HG02759 (cell line): ENCODE results near the gene HNRNPA3.
"Not testable (repeated sequence)": the region's sequence is repeated elsewhere in the genome, so short reads cannot be mapped to it uniquely, and the experiment has no call there.

Source experiments
- ATAC-seq: cut with Tn5 transposase; IDR thresholded peaks from one replicate; pipeline ENCODE4 v1.9.1; 2021; ENCODE audit warnings: mild to moderate bottlenecking, moderate library complexity; ENCODE audit not compliant: unreplicated experiment

The HNRNPA3 gene

GRCh38 chr2:177254433-177255226 is 42.0 kb downstream of the HNRNPA3 start:
- no peak for ATAC-seq

- no peak for ATAC-seq
Measured at GRCh38 chr2:177255227-177255601, 42.6 kb downstream of the HNRNPA3 start.

GRCh38 chr2:177256026-177256425 is 43.4 kb downstream of the HNRNPA3 start:
- ATAC-seq = no peak

GRCh38 chr2:177256695-177257094 is 44.1 kb downstream of the HNRNPA3 start:
- no peak for ATAC-seq

GRCh38 chr2:177257471-177257870 is 44.9 kb downstream of the HNRNPA3 start:
- ATAC-seq = no peak

- no peak for ATAC-seq
Measured at GRCh38 chr2:177258059-177258458, 45.5 kb downstream of the HNRNPA3 start.

- ATAC-seq = no peak
Measured at GRCh38 chr2:177260379-177260778, 47.8 kb downstream of the HNRNPA3 start.

- ATAC-seq = no peak
Measured at GRCh38 chr2:177261116-177262060, 48.8 kb downstream of the HNRNPA3 start.

GRCh38 chr2:177262092-177262491 is 49.5 kb downstream of the HNRNPA3 start:
- ATAC-seq = no peak

- ATAC-seq = no peak
Measured at GRCh38 chr2:177262958-177263450, 50.4 kb downstream of the HNRNPA3 start.

GRCh38 chr2:177263451-177264208 is 51.0 kb downstream of the HNRNPA3 start:
- ATAC-seq = peak; percentile 54

GRCh38 chr2:177264209-177264692 is 51.7 kb downstream of the HNRNPA3 start:
- ATAC-seq = peak; percentile 30

GRCh38 chr2:177264693-177265587 is 52.3 kb downstream of the HNRNPA3 start, which contains the start of gene NFE2L2:
TSS of gene NFE2L2 (minus strand) at chr2:177264727. CDS start at chr2:177264576, 151 bp downstream.
- ATAC-seq = peak; percentile 70

- no peak for ATAC-seq
Measured at GRCh38 chr2:177265824-177266817, 53.5 kb downstream of the HNRNPA3 start.

GRCh38 chr2:177266955-177267354 is 54.4 kb downstream of the HNRNPA3 start:
- ATAC-seq = not testable (repeated sequence)

- no peak for ATAC-seq
Measured at GRCh38 chr2:177268187-177268871, 55.7 kb downstream of the HNRNPA3 start.

- no peak for ATAC-seq
Measured at GRCh38 chr2:177268901-177269300, 56.3 kb downstream of the HNRNPA3 start.

- ATAC-seq = no peak
Measured at GRCh38 chr2:177270531-177270930, 57.9 kb downstream of the HNRNPA3 start.
